DMS114 treated with DMSO at 0.1 percent for 48 hours (cell line): ENCODE measurements around the gene SULT2B1.

Source experiments
- DNase-seq: peaks from one replicate; lab custom pipeline; 2025; ENCODE audit not compliant: unreplicated experiment; lab: John Stamatoyannopoulos, UW

The SULT2B1 gene

GRCh38 chr19:48598996-48599700, 47.2 kb downstream of the SULT2B1 start:
- no peak for DNase-seq

GRCh38 chr19:48600679-48601417, 48.9 kb downstream of the SULT2B1 start:
- no peak for DNase-seq

GRCh38 chr19:48603001-48603400, 51.0 kb downstream of the SULT2B1 start:
- no peak for DNase-seq

- no peak for DNase-seq
Measured at GRCh38 chr19:48603449-48603848, 51.5 kb downstream of the SULT2B1 start.

- DNase-seq, result no peak
Measured at GRCh38 chr19:48603850-48604249, 51.9 kb downstream of the SULT2B1 start.

- no peak for DNase-seq
Measured at GRCh38 chr19:48606463-48607358, 54.7 kb downstream of the SULT2B1 start, which contains the start of gene SPACA4. TSS of gene SPACA4 (plus strand) at chr19:48606742. CDS start at chr19:48606979, 237 bp downstream.

- DNase-seq, result no peak
Measured at GRCh38 chr19:48607359-48607755, 55.4 kb downstream of the SULT2B1 start.

GRCh38 chr19:48608798-48609263, 56.9 kb downstream of the SULT2B1 start:
- no peak for DNase-seq

- no peak for DNase-seq
Measured at GRCh38 chr19:48609571-48610108, 57.7 kb downstream of the SULT2B1 start.

- no peak for DNase-seq
Measured at GRCh38 chr19:48611872-48612271, 59.9 kb downstream of the SULT2B1 start.

GRCh38 chr19:48613024-48613851, 61.3 kb downstream of the SULT2B1 start:
- no peak for DNase-seq

GRCh38 chr19:48613852-48614435, 62.0 kb downstream of the SULT2B1 start:
- DNase-seq, result no peak

- DNase-seq, result no peak
Measured at GRCh38 chr19:48614436-48615230, 62.7 kb downstream of the SULT2B1 start, which contains the start of gene FAM83E. TSS of gene FAM83E (minus strand) at chr19:48615076. CDS start at chr19:48613372, 1,704 bp downstream.

GRCh38 chr19:48615231-48616040, 63.5 kb downstream of the SULT2B1 start:
- no peak for DNase-seq

GRCh38 chr19:48616041-48616436, 64.1 kb downstream of the SULT2B1 start:
- DNase-seq, result no peak

- DNase-seq, result no peak
Measured at GRCh38 chr19:48616491-48617056, 64.6 kb downstream of the SULT2B1 start.

- no peak for DNase-seq
Measured at GRCh38 chr19:48617146-48617937, 65.4 kb downstream of the SULT2B1 start.
